ENCODE results near the gene ZNF385C.

DNA sequence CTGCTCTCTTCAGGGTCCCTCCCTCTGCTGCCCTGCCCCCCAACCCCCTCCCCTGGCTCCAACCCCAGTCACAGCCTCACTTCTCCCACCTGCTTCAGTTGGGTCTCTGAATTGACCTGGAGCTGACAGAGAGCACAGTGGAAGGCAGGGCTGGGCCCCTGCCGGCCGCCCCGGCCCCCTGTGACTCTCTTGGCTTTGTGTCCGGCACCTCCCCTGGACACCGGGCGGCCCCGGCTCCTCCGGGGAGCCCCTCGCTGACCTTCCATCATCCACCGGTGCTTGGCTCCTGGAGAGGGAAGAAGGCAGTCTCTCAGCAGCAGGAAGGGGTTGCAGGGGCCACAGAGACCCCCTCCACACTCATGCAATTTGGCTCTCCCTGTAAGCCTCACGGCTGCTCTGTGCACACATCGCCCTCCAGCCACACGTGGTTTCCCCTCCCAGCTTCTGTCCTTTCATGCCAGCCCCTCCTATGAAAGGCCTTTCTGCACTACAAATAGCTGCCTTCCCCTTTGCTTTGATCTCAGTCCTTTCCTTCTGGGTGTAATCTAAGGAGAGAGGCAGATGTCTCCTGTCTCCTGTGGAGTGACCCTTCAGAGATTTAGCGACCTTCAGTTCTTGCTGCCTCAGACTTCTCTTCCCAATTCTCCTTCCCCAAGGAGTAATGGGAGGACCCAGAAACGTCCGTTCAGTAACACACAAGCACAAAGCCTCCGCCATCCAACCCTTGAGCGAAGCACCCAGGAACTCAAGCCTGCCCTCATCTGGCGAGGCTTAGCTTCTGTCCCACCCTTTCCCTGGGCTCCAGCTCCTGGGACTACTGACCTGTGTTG lies 70.1 kb downstream of the ZNF385C start:
- TF ChIP-seq CTCF (IDR thresholded peaks at IDR 0.05), result peak in 2 of 6 experiments; percentile 16 to 40
- no peak for TF ChIP-seq POLR2A (IDR thresholded peaks at IDR 0.05)

Data from esophagus squamous epithelium (tissue), 4 donors.